CD4-positive, alpha-beta T cell treated with Interleukin-15 for 1 hour (primary cell): ENCODE results near the gene PCDH11X.
"Not testable (repeated sequence)": the region's sequence is repeated elsewhere in the genome, so short reads cannot be mapped to it uniquely, and the experiment has no call there.

Experiments used
- DNase-seq: peaks from one replicate; pipeline ENCODE4 v3.0.0-alpha.2; 2020

PCDH11X gene, protein sequence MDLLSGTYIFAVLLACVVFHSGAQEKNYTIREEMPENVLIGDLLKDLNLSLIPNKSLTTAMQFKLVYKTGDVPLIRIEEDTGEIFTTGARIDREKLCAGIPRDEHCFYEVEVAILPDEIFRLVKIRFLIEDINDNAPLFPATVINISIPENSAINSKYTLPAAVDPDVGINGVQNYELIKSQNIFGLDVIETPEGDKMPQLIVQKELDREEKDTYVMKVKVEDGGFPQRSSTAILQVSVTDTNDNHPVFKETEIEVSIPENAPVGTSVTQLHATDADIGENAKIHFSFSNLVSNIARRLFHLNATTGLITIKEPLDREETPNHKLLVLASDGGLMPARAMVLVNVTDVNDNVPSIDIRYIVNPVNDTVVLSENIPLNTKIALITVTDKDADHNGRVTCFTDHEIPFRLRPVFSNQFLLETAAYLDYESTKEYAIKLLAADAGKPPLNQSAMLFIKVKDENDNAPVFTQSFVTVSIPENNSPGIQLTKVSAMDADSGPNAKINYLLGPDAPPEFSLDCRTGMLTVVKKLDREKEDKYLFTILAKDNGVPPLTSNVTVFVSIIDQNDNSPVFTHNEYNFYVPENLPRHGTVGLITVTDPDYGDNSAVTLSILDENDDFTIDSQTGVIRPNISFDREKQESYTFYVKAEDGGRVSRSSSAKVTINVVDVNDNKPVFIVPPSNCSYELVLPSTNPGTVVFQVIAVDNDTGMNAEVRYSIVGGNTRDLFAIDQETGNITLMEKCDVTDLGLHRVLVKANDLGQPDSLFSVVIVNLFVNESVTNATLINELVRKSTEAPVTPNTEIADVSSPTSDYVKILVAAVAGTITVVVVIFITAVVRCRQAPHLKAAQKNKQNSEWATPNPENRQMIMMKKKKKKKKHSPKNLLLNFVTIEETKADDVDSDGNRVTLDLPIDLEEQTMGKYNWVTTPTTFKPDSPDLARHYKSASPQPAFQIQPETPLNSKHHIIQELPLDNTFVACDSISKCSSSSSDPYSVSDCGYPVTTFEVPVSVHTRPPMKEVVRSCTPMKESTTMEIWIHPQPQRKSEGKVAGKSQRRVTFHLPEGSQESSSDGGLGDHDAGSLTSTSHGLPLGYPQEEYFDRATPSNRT (N-terminal part only)

DNA sequence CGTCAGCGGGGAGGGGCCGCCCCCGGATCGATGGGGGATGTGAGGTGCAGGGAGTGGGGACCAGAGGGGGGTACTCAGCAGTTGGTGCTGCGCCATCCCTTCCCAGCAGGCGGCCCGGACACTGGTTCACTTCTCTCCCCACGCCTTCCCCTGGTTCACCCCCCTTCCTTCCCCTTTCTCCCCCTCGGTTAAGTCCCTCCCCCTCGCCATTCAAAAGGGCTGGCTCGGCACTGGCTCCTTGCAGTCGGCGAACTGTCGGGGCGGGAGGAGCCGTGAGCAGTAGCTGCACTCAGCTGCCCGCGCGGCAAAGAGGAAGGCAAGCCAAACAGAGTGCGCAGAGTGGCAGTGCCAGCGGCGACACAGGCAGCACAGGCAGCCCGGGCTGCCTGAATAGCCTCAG lies at the start of gene PCDH11X:
Gene PCDH11X, plus strand, starts transcription at position 241 of the 400 bp plus-strand sequence. CDS start 56,130 bp downstream, outside the sequence.
- not testable (repeated sequence) for DNase-seq

DNA sequence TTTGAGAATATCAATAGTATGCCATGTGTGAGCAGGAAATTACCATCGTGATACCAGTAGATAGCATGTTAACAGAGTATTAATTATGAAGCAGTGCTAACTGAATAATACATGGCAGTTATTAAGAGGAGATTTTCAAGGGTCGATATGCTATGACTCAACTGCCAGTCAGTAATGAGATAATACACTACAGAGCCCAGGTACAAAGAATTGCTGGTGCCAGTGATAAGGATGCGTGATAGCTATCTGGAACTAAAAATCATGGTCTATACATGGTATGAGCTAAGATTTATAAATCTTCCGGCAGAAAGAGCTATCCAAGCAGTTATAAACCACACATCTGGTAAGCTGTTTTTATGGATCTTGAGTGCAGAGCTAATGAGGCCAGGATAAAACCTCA lies 31.7 kb upstream of the PCDH11X start:
- DNase-seq, result not testable (repeated sequence)

DNA sequence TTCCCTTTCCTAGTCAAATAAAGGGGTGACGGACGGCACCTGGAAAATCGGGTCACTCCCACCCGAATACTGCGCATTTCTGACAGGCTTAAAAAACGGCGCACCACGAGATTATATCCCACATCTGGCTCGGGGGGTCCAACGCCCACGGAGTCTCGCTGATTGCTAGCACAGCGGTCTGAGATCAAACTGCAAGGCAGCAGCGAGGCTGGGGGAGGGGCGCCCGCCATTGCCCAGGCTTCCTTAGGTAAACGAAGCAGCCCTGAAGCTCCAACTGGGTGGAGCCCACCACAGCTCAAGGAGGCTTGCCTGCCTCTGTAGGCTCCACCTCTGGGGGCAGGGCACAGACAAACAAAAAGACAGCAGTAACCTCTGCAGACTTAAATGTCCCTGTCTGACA lies 26.2 kb upstream of the PCDH11X start:
- not testable (repeated sequence) for DNase-seq

DNA sequence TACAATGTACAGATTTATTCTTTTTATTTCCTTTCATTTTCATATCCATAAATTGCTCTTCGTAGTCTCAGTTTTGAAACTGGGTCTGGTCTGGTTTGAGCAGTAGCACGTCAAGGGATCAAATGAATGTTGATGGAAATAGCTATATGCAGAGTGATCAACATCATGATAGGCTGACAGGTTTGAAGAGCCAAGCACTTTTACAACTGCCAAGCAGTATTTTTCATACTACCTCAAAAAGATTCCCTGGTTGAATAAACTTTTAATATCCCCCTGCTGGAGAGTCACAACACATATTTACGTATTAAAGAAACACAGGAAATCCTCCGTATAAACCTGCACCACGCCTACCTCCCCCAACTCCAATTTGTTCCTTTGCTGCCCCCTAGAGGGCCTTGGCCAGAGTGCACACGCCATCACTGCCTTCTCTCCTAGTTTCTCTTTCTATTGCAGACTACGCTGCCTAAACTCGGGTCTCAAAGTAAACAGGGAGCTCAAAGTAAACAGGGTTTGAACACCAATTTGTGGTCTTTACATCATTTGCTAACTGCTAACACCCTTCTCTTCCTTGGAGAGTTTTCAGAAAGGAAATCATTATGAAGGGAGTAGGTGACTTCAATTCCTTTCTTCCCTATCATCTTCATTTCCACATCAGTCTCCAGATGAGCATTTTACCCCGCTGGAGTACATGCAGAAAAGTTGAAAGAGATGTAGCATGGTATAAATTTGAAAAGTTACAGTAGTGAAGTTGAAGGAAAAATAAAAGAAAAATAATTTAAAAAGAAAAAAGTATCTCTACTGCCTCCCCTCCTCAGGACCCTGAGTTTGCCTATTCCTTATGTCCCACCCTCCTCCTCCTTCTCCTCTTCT lies 8.3 kb upstream of the PCDH11X start:
- not testable (repeated sequence) for DNase-seq

DNA sequence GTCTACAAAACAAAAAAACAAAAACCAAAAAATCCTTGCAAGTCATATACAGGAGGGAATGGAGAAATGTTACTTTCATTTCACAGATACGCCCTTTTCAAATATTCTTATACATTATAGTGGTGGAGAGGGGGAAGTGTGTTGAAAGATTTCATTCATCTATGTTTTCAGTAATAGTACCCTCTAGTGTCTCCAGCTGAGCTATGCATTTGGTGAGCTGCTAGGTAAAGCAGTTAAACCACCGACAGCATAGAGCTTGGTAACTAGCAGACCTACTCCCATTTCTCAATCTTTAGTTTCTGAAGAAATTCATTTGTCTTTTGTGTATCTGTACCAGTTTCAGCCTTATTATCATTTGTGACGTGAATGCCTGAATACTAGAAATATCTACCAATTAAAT lies 5.2 kb upstream of the PCDH11X start:
- DNase-seq, result not testable (repeated sequence)

DNA sequence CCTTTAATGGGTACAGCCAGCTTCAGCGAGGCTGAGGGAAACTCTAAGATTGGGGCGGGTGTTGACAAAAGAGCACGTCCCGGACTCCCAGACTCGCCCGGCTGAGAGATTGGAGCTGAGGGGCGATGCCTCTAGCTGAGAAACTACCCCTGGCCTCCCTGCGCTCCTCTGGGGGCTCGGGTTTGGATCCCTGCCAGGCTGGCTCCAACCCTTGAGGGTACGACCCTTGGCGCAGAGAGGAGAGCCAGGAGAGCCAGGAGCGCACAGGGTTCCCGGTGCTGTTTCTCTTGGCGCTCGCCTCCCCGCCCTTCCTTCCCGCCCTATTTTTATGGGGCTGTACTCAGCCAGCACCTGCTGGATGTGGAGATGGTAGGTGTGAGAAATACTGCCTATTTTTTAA lies 833 bp downstream of the PCDH11X start:
- DNase-seq, result not testable (repeated sequence)

DNA sequence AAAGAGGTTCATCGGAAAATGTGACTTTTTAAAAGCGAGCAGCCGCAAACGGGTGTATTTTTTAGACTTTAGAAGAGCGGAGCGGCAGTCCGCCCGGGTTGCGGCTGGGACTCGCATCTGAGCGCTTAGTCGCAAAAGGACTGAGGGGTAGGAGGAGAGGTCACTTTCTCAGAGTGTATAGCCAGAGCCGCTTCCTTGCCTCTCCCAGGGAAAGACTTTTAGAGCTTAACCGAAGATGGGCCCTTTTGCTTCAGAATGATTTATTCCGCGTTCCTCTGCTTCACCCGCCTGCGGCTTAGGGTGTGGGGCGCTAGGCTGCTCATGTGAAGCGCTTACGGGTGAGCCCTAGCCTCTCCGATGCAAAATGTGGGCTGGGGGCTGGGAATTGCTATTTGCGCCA lies 1.5 kb downstream of the PCDH11X start:
- not testable (repeated sequence) for DNase-seq

DNA sequence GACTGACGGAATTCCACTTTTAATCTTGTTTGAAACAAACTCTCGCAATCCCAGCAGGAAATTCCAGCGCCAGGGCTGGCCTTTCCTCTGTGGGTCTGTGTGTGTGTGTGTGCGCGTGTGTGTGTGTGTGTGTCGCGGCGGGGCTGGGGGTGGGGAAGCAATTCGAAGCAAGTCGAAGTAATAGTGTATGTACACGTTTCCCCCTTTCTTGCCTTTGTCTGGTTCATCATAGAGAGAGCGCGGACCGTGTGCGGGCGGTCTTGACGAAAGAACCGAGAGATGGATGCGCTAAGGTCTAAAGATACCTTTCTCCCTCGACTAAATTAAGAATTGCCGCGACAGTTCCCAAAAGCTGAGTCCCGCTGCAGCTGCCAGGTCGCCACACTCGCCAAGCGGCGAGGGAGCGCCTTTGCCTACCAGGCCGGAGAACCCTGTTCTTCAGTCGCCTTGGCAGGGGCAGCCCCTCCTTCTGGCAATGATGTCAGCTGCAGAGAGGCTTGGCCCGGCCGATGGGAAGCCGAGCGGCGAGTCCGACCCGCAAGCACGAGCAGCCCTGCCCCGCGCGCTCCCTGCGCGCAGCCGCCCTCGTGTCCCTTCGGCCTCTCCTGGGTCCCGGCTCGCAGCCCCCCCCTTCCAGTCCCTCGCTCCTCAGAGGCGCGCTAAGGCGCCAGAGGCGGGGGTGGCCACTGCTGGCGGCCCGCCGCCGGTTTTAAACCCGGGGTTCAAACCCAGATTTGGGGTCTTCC lies 2.6 kb downstream of the PCDH11X start:
- DNase-seq, result not testable (repeated sequence)

DNA sequence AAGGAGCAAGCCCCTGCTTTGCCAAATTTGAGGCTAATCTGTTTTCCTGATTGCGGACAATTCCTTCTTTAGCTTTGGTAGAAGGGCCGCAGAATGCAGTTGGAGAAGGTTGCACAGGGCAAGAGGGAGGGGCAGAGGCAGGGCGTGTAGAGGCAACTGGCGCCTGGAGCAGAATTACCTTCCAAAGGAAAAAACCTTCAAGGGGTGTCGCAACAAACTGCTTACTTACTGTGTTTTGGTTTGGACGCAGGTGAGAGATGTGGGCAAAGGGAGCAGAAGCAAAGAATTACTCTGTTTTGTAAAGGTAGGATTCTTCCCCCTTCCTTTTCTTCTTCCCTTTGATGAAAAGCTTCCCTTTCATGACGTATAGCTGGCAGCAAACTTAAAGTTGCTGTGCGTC lies 3.6 kb downstream of the PCDH11X start:
- DNase-seq, result not testable (repeated sequence)

DNA sequence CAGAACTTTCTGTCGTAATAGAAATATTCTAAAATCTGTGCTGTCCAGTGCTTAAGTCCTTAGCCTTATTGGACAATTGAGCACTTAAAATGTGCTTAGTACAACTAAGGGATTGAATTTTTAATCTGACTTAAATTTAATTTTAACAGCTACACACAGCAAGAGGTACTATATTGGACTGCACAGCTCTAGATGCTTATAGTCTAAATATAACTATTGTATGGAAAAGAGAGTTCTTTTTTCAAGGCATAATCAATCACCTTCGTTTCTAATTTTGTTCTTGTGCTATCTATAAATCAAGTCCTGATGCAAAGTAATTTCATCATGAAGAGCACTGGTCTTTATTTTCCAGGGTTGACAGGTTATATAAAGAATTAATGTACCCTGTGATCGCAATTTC lies 38.4 kb downstream of the PCDH11X start:
- DNase-seq, result not testable (repeated sequence)

DNA sequence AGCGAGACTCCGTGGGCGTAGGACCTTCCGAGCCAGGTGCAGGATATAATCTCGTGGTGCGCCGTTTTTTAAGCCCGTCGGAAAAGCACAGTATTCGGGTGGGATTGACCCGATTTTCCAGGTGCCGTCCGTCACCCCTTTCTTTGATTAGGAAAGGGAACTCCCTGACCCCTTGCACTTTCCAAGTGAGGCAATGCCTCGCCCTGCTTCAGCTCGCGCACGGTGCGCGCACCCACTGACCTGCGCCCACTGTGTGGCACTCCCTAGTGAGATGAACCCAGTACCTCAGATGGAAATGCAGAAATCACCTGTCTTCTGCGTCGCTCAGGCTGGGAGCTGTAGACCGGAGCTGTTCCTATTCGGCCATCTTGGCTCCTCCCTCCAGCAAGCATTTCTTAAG lies 46.1 kb downstream of the PCDH11X start:
- DNase-seq, result not testable (repeated sequence)
